Left hindlimb (tissue), 1 donor: ENCODE results near the gene IFIT1.
"Not testable (repeated sequence)": the region's sequence is repeated elsewhere in the genome, so short reads cannot be mapped to it uniquely, and the experiment has no call there.

ENCODE experiments used
- DNase-seq: peaks from one replicate; pipeline ENCODE4 v3.0.0-alpha.2; 2018

Gene IFIT1

GRCh38 chr10:89442289-89442688 lies 49.9 kb downstream of the IFIT1 start:
- no peak for DNase-seq

- not testable (repeated sequence) for DNase-seq
Observed at GRCh38 chr10:89444819-89445218, 52.4 kb downstream of the IFIT1 start.

- DNase-seq = no peak
Observed at GRCh38 chr10:89450901-89451300, 58.5 kb downstream of the IFIT1 start.

GRCh38 chr10:89452193-89452592 lies 59.8 kb downstream of the IFIT1 start:
- no peak for DNase-seq

- no peak for DNase-seq
Observed at GRCh38 chr10:89454561-89455347, 62.3 kb downstream of the IFIT1 start.
